HepG2 (cell line): Measurements from ENCODE around the gene MMP24OS. TPM values are rescaled to one million over a fixed set of nuclear protein-coding genes. Genes with fewer than 3 reads are reported as not detected.

Experiments
- AKAP8 ChIP-seq: sonication (generic); formaldehyde crosslinking; IDR thresholded peaks from 2 replicates; pipeline ENCODE4 v1.5.1; 2020; ENCODE audit warnings: mild to moderate bottlenecking, missing genetic modification reagents
- FOSL1 ChIP-seq: sonication (generic); formaldehyde crosslinking; IDR thresholded peaks from 2 replicates; pipeline ENCODE4 v1.9.0; 2021; ENCODE audit warnings: missing genetic modification reagents, borderline replicate concordance
- GZF1 ChIP-seq: sonication (generic); formaldehyde crosslinking; IDR thresholded peaks from 2 replicates; pipeline ENCODE4 v1.5.1; 2020; ENCODE audit warnings: mild to moderate bottlenecking, missing genetic modification reagents
- HIC2 ChIP-seq: sonication (generic); formaldehyde crosslinking; IDR thresholded peaks from 2 replicates; pipeline ENCODE4 v1.9.0; 2022; ENCODE audit warnings: low read depth, missing genetic modification reagents
- MAZ ChIP-seq, 2 experiments: sonication (generic) in 1 of 2; formaldehyde crosslinking in 1 of 2; IDR thresholded peaks; 2 replicates each; pipeline versions ENCODE4 v1.5.0 to v1.6.1; 2012 to 2020; ENCODE audit warnings: low read depth in 2 of 2, mild to moderate bottlenecking in 2 of 2, borderline replicate concordance in 1 of 2, improper control_type of control experiment in 1 of 2, low read length in 1 of 2, missing genetic modification reagents in 1 of 2, moderate library complexity in 1 of 2
- MLX ChIP-seq: IDR thresholded peaks from 2 replicates; pipeline ENCODE4 v1.6.1; 2016
- MNT ChIP-seq: fragments of 450-650 bp; IDR thresholded peaks from 2 replicates; pipeline ENCODE4 v1.6.1; 2016
- MXD1 ChIP-seq: sonication (generic); formaldehyde crosslinking; IDR thresholded peaks from 2 replicates; pipeline ENCODE4 v1.4.0; 2020; ENCODE audit warnings: mild to moderate bottlenecking, missing genetic modification reagents
- SIX4 ChIP-seq: sonication (generic); formaldehyde crosslinking; IDR thresholded peaks from 2 replicates; pipeline ENCODE4 v1.4.0; 2020; ENCODE audit warnings: missing genetic modification reagents
- SNAPC4 ChIP-seq: sonication (generic); formaldehyde crosslinking; IDR thresholded peaks from 2 replicates; pipeline ENCODE4 v1.4.0; 2020; ENCODE audit warnings: mild to moderate bottlenecking, missing genetic modification reagents
- TAF1 ChIP-seq: sonication (generic); formaldehyde crosslinking; IDR thresholded peaks from 2 replicates; pipeline ENCODE4 v1.4.0; 2020; ENCODE audit warnings: missing genetic modification reagents
- TBX3 ChIP-seq: fragments of 450-650 bp; IDR thresholded peaks from 2 replicates; pipeline ENCODE4 v1.6.1; 2017; ENCODE audit warnings: antibody characterized with exemption, mild to moderate bottlenecking, inconsistent platforms, borderline replicate concordance
- ZBTB8A ChIP-seq: sonication (generic); formaldehyde crosslinking; IDR thresholded peaks from 2 replicates; pipeline ENCODE4 v1.4.0; 2020; ENCODE audit warnings: mild to moderate bottlenecking, low read depth, missing genetic modification reagents, borderline replicate concordance
- ZNF441 ChIP-seq: sonication (generic); formaldehyde crosslinking; IDR thresholded peaks from 2 replicates; pipeline ENCODE4 v1.7.0; 2021; ENCODE audit warnings: missing genetic modification reagents, borderline replicate concordance
- ZSCAN31 ChIP-seq: sonication (generic); formaldehyde crosslinking; IDR thresholded peaks from 2 replicates; pipeline ENCODE4 v1.5.0; 2020; ENCODE audit warnings: low read depth, mild to moderate bottlenecking, missing genetic modification reagents
- polyA plus RNA-seq, 8 experiments: library from polyadenylated mRNA; depleted of rRNA in 3 of 8; stranded (reverse) in 7 of 8; unstranded in 1 of 8; fragments of >200 nt; fragmentation: Illumina TruSeq in 4 of 8; extraction: Trizol in 4 of 8; gene quantifications; 2 replicates each; pipeline versions ENCODE4 v1.2.1 to v1.2.3, GENCODE V29; 2011 to 2016; ENCODE audit warnings: low read depth in 4 of 8, missing spikeins in 1 of 8, mixed read lengths in 1 of 8; ENCODE audit not compliant: insufficient read depth in 1 of 8
- total RNA-seq, 5 experiments: library from RNA; depleted of rRNA; stranded (reverse); fragments of >200 nt; fragmentation: Illumina TruSeq; extraction: Trizol; gene quantifications; 2 replicates each; pipeline ENCODE4 v1.2.3, GENCODE V29; 2016; ENCODE audit warnings: low read depth in 1 of 5

MMP24OS gene
- total and polyA plus RNA-seq, 2 of the 13 experiments (the other 11 are each of a cell fraction or from before 2014, with no cell fraction given): 6.0 to 8.5 TPM

- TF ChIP-seq SNAPC4 (CRISPR knock-in tag) (peak; percentile 83; the same call in 1 of the 2 replicates), ZNF441 (peak; percentile 99), FOSL1 (CRISPR knock-in tag) (peak; percentile 99), ZBTB8A (CRISPR knock-in tag) (peak; percentile 90; the same call in 1 of the 2 replicates), TBX3 (peak; percentile 99), MNT (0 out of 2 replicates have a peak, but pooled peaks have one; percentile 28), MAZ (IDR thresholded peaks at IDR 0.05; ENCODE audit: borderline replicate concordance, low read depth, low read length) (peak; percentile 64; the same call in 1 of the 2 replicates), MAZ (CRISPR knock-in tag; IDR thresholded peaks at IDR 0.05; ENCODE audit: low read depth) (peak; percentile 66; the same call in 1 of the 2 replicates), HIC2 (no peak), TAF1 (CRISPR knock-in tag) (no peak; the same call in 1 of the 2 replicates), SIX4 (peak; percentile 88), AKAP8 (CRISPR knock-in tag) (peak; percentile 83; the same call in 1 of the 2 replicates), MLX (CRISPR knock-in tag) (peak; percentile 90), MXD1 (CRISPR knock-in tag) (no peak), GZF1 (CRISPR knock-in tag) (no peak), ZSCAN31 (CRISPR knock-in tag) (peak; percentile 89)
These were observed 49.4 kb upstream of the MMP24OS start (continued) for GRCh38 chr20:35327074-35327976.
